SK-N-SH (cell line): ENCODE data around the gene OR2AT4.

Experiments
- CTCF ChIP-seq: fragments of 200-600 bp; sonication (generic); IDR thresholded peaks from 2 replicates; pipeline ENCODE4 v1.6.1; 2017; ENCODE audit warnings: antibody characterized with exemption, mild to moderate bottlenecking, moderate library complexity
- EP300 ChIP-seq, 2 experiments: IDR thresholded peaks; 2 replicates each; pipeline versions ENCODE4 v1.4.0 to v1.6.1; 2012; ENCODE audit warnings: borderline replicate concordance in 1 of 2, low read depth in 1 of 2, low read length in 1 of 2
- GABPA ChIP-seq: IDR thresholded peaks from 2 replicates; pipeline ENCODE4 v1.4.0; 2012; ENCODE audit warnings: low read depth, mild to moderate bottlenecking
- POLR2AphosphoS5 ChIP-seq: IDR thresholded peaks from 2 replicates; pipeline ENCODE4 v1.6.1; 2012; ENCODE audit warnings: low read depth, low read length
- TEAD4 ChIP-seq: IDR thresholded peaks from 2 replicates; pipeline ENCODE4 v1.4.0; 2012; ENCODE audit warnings: mild to moderate bottlenecking, borderline replicate concordance; ENCODE audit not compliant: insufficient read depth
- USF2 ChIP-seq: fragments of 150-350 bp; IDR thresholded peaks from 2 replicates; pipeline ENCODE4 v1.6.1; 2017; ENCODE audit warnings: antibody characterized with exemption, low read length, low read depth, borderline replicate concordance

DNA sequence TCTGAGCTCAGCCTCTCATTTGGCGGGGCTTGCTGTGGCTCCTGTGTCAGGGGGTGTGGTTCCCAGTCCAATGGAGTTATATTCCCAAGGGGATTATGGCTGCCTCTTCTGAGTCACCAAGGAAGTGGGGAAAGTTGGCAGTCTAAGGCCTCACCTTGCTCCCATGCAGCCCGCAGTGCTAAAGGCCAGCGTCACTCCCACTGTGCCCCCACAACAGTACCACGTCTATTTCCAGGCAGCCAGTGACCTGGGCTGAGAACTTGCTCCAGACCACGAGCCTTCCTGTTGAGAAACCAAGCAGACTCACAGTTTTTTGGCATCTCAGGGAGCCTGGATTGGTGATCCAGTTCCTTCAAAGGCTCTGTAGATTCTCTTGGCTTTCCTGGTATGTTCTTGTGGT, 45.6 kb downstream of the OR2AT4 start:
- TF ChIP-seq USF2: no peak
- no peak for TF ChIP-seq GABPA
- TF ChIP-seq CTCF: no peak
- TF ChIP-seq POLR2AphosphoS5: no peak
- no peak for TF ChIP-seq EP300 (IDR thresholded peaks at IDR 0.05; ENCODE audit: borderline replicate concordance in 1 of 2, low read depth in 1 of 2, low read length in 1 of 2)
- TF ChIP-seq TEAD4: no peak
